GM21367 (cell line): ENCODE data around the gene TICAM2.
"Not testable (repeated sequence)": the region's sequence is repeated elsewhere in the genome, so short reads cannot be mapped to it uniquely, and the experiment has no call there.

Experiments used
- ATAC-seq: cut with Tn5 transposase; IDR thresholded peaks from one replicate; pipeline ENCODE4 v1.9.1; 2021; ENCODE audit not compliant: unreplicated experiment

The TICAM2 gene

GRCh38 chr5:115601701-115602590 is at the start of gene TICAM2:
Gene TICAM2, minus strand, starts transcription at chr5:115602479. Its CDS starts 21,223 bp downstream, at chr5:115581256.
- peak; percentile 71 for ATAC-seq

GRCh38 chr5:115649541-115649940 is 47.3 kb upstream of the TICAM2 start:
- ATAC-seq, result no peak

- no peak for ATAC-seq
Observed at GRCh38 chr5:115648056-115648455, 45.8 kb upstream of the TICAM2 start.

- ATAC-seq, result not testable (repeated sequence)
Observed at GRCh38 chr5:115645386-115645785, 43.1 kb upstream of the TICAM2 start.

DNA sequence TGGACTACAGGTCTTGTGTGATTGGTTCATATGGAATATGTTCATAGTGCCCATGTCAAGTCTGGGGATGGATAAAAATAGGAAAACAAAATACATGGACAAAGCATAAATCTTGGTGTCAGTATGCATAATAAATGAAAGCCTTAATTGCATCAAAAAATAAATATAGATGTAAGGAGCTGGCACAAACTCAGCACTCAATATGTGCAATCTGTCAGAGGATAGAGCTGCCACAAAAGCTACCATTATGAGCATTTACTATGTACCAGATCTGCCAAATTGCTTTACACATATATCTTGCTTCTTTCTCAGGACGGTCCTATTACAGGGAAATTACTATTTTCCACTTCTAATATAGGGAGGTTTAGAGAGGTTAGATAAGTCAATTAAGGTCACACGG is 41.8 kb upstream of the TICAM2 start:
- no peak for ATAC-seq

DNA sequence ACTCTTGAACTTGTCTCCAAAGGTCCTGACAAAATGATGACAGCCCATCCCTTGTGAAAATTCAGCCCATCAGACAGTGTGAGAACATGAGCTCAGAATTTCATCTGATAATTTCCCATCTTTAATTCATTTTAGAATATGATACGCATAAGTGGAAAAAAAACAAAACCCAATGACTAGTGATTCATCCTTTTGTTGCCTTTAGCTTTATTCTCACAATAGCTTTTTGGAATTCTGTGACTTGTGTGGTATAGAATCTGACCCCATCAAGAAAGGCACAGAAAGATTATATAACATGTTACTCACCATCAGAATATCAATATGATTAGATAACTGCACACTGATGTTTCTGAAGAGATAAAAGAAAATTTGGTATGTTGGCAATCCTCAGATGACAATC is 39.7 kb upstream of the TICAM2 start:
- ATAC-seq, result no peak

- ATAC-seq, result no peak
Observed at GRCh38 chr5:115640274-115640673, 38.0 kb upstream of the TICAM2 start.

- no peak for ATAC-seq
Observed at GRCh38 chr5:115639377-115639776, 37.1 kb upstream of the TICAM2 start.

DNA sequence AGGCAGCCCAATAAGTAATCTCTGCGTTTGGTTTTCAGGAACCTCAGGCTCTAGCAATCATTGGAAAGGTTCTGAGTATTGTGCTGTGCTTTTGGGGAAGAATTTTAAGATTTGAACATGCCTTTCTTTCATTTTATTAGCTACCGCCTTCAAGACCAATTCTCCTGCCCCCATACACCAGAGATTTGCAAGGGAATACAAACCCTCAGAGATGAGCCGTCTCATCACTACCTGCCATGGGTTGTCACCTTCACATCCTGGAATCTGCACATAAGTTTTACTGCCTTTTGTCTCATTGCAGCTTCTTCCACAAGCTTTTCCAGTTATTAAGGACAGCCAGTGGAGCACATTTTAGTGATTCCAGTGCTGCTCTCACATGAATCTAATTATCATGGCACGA is 35.2 kb upstream of the TICAM2 start:
- no peak for ATAC-seq

DNA sequence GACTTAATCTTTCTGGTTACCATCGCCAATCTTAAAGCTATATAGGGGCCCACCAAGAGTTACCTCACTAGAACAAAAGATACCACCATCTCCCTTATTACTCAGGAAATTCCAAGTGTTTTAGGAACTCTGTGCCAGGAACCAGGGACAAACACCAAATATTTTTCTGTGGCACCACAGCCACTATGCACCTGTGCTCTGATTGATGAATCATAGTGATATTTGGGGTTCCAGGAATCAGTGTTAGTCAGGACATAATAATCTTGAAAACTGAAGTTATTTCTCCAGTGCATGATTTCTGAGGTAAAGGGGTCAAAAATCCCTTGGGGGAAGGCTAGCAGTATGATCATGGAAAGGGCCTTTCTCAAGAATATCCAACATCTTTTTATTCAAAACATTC is 33.7 kb upstream of the TICAM2 start:
- ATAC-seq, result no peak

GRCh38 chr5:115634343-115635132 is 32.3 kb upstream of the TICAM2 start:
- ATAC-seq, result peak; percentile 66

DNA sequence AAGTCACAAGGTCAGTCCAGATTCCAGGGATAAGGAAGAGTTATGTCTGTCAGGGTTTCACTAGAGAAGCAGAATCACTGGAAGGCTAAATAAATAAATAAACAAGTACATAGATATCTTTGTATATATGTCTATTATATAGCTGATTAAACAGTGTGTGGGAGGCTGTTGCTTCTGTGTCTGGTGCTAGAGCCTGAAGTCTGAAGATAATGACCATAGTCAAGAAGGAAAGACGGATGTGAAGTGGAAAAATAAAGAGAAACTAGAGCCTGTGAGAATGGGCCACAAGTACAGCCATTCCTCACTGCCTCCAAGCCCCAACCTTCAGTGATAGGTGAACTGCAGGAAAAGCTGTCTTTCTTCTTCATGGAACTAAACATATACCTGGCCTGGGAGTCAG is 27.6 kb upstream of the TICAM2 start:
- no peak for ATAC-seq

DNA sequence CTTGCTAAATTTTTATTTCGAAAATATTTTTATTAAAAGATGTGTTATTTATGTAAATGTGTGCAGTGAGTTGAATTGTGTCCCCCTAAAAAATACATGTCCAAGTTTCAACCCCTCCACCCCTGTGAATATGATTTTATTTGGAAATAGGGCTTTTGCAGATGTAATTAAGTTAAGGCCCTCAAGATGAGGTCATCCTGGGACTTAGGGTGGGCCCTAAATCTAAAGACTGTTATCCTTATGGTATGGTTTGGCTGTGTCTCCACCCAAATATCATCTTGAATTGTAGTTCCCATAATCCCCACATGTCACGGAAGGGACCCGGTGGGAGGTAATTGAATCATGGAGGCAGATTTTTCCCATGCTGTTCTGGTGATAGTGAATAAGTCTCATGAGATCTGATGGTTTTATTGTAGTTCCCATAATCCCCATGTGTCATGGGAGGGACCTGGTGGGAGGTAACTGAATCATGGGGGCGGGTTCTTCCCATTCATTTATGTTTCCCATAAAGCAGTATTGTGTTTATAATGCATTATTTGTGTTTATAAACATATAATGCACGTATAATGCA is 25.1 kb upstream of the TICAM2 start:
- no peak for ATAC-seq

DNA sequence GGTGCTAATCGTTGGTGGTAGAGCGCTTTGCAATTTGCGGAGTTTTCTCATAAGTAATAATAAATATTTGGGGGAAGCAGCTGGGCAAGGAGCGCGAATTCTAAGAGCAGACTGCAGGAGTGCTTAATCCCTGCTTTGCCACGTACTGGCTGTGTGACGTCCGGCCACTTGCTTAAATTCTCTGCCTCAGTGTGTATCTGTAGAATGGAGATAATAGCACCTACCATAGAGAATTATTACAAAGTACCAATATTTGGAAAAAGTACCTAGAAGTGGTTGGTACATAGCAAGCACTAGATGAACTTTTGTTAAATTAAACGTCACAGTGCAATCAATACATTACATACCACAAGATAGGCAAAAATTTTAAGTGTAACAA is 24.2 kb upstream of the TICAM2 start:
- ATAC-seq, result peak; percentile 21

DNA sequence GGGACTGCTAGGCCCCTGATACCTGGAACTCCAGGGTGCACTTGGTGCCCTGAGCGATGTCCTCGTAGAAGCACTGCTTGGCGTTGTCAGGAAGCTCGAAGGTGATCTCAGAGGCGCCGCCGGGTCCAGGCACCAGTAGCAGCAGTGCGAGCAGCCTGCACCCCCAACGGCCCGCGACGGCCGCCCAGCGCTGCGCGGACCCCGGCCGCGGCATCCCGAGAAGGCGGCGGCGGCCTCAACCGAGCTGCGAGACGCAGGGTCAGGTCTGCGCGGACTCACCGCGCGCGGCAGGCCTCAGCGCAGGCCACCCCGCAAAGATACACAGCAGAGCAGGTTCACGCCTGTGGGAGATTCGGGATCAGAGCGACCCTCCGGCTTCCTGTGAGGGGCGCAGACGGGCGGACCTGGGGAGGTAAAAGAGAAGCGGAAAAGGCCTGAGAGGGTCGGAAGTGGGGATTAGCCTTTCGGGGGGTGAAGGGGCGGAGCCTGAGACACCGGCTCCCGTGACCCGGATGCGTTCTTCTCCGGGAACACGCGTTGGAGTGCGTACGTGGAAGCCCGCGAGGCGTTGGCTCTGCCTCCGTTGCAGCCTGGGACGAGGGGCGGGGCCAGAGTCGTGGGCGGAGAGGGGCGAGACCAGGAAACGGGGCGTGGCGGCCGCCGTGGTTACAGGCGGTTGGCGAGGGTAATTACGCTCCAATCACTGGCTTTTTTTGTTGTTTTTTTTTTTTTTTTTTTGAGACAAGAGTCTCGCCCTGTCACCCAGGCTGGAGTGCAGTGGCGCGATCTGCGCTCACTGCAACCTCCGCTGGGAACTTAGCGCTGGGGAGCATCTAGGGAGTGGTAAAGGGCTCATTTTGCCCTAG is 23.5 kb upstream of the TICAM2 start, which contains the start of gene TMED7:
Gene TMED7, minus strand, starts transcription at position 458 of the 866 bp plus-strand sequence. Its CDS starts 244 bp downstream, at position 214.
- ATAC-seq, result peak; percentile 90

DNA sequence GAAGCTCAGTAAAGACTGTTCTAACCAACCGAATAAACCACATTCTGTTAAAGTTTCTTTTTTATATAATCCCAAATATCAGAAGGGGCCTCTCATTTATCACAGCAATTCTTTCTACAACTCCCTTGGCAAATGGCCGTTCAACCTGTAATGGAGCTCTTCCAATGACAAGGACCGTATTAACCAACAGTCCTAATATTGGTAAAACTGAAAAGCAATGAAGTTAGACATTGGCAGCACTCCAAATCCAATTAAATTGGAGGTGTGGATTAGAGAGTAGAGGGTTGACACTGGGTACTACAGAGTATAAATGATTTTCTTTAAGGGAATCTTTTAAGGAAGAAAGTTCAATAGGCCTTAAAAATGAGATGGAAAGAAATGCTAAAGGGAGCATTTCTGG is 22.7 kb upstream of the TICAM2 start:
- ATAC-seq, result no peak

DNA sequence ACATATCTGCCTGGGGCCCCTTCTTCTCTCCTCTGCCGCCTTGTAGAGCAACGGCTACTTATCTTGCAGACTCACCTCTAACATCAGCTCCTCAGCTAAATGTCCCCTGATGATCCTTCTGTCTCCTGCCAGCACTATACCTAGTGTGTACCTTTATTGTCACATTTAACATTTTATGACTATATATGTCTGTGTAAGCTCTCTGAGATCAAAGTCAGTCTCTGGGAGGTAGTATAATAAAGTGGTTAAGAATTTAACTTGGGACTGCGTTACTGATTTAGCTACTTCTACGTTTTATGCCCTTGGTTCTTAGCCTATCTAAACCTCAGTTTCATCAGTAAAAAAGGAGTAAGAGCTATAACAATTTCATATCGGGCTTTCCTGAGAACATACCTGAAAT is 21.4 kb upstream of the TICAM2 start:
- ATAC-seq, result no peak

DNA sequence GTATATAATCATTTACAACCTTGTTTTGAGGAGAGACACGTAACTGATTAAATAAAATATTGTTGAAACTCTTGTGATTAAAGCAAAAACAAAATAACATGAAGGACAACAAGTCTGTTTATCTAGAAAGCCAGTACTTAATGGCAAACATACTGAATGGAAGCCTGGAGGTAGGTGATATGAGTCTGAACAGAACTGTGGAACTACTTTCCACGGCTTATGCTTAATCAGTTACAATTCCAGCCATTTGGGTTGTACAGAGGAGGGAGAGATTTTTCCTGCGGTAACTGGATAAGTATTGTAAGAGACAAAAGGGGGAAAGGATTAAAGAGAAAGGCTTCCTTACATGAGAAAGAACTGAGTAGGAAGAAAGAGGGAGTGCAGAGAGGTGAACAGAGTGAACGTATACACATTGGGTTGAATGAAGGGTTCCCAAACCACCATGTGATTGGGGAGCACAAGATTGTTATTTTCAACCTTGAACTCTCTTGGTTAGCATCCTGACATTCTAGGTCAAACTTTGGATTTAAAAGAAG is 19.2 kb upstream of the TICAM2 start:
- no peak for ATAC-seq

GRCh38 chr5:115616892-115617291 is 14.6 kb upstream of the TICAM2 start:
- no peak for ATAC-seq

GRCh38 chr5:115616472-115616871 is 14.2 kb upstream of the TICAM2 start:
- ATAC-seq, result no peak
